GM18951 (cell line): Measurements from ENCODE around the gene MSMB.
"Not testable (repeated sequence)": the region's sequence is repeated elsewhere in the genome, so short reads cannot be mapped to it uniquely, and the experiment has no call there.

Experiments
- POLR2A ChIP-seq: IDR thresholded peaks from 4 replicates; pipeline ENCODE4 v1.6.1; 2011; ENCODE audit warnings: mild to moderate bottlenecking; ENCODE audit not compliant: insufficient read length, insufficient read depth; ENCODE audit errors: extremely low read depth
- in situ Hi-C: fragments of 300-500 bp; cut with MboI; formaldehyde crosslinking; loops from one replicate; pipeline ENCODE4 v1.12.0; 2022; ENCODE audit warnings: low sequenced_read_pairs, mixed read lengths, inconsistent platforms; ENCODE audit not compliant: unreplicated experiment

The MSMB gene, protein sequence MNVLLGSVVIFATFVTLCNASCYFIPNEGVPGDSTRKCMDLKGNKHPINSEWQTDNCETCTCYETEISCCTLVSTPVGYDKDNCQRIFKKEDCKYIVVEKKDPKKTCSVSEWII

GRCh38 chr10:46046261-46046660 lies at the start of gene MSMB:
TSS of gene MSMB (minus strand) at chr10:46046269. CDS start at chr10:46046237, 32 bp downstream.
- in situ Hi-C loops, result no loop called here
- TF ChIP-seq POLR2A, result no peak

DNA sequence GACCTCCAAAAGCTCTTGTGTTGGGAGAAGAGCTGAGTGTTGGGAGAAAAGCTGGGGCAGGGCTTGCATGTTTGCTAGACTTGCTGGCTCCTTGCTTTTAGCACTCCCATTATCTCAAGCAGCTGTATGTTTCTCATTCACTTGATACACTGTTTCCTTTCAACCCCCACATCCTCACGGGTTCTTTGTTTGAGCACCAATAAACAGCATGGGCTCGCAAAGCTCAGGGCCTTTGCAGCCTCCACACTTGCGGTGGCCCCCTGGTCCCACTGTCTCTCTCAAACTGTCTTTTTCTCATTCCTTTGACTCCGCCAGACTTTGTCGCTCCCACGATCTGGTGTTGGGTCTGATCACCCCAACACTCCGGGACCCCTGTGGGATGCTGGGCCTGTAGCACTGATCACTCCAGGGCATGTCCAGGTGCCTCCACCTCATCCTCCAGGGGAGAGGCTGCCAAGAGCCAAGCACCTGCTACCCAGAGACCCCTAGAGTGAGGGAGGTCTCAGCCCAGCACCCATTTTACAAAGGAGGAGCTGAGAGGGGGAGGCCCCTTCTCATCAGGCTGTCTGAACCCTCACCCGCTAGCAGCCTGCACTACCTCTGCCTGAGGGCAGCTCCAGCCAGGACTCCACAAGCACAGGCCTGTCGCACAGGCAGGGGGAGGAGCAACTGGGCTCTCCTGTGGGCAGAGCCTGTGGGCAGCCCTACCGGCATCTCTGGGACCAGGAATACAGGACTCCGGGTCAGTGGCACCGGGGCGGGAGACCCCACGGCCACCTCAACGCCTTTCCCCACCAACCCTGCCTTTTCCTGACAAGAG lies 49.1 kb upstream of the MSMB start:
- TF ChIP-seq POLR2A, result no peak
- in situ Hi-C loops, result no loop called here

DNA sequence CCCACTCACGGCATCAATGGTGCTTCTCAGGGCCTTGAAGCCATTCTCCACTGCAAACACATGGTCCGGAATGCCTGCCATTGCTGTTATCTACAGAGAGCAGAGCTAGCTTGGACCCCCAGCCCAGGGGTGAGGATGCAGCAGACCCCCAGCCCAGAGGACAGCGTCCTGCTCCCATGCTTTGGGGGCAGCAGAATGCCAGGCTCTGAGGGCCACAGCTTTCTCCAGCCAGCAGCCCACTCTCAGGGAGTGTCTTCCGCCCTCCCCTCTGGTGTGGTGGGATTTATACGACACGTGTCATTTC lies 48.1 kb upstream of the MSMB start:
- in situ Hi-C loops, result no loop called here
- TF ChIP-seq POLR2A, result no peak

DNA sequence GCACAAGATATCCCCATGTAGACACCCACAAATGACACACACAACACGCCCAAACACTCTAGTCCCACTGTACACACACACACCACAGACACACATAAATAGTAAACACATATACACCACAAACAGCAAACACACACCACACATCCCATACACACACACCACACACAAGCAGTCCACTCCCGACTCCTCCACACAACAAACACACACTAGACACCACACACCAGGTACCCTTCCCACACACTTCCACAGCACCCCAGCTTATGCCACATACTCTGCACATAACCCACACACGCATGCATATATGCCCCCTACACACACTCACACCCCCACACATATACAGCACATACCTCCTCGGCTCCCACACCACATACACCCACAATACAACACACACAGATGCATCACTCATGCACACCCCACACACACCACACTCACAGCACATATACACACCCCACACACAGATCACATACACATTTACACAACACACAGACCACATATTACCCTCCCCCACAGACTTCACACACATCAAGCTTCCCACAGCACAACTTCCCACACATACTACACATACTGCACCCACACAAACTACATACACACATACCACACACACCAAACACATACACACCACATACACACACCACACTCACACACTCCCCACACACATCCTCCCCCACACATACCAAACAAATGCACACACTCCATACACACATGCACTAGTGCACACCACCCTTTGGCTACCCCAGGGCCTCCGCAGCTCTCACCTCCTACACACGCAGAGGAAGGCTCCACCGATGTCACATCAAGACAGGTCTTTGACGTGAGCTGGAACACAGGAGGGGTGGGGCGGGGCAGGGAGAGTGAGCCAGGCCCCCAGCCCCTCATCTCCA lies 47.5 kb upstream of the MSMB start:
- in situ Hi-C loops, result not testable (repeated sequence)

GRCh38 chr10:46092524-46093081 lies 46.5 kb upstream of the MSMB start:
- TF ChIP-seq POLR2A, result no peak
- in situ Hi-C loops, result no loop called here

- in situ Hi-C loops, result no loop called here
- TF ChIP-seq POLR2A, result no peak
These were observed 45.9 kb upstream of the MSMB start for GRCh38 chr10:46091828-46092523.

DNA sequence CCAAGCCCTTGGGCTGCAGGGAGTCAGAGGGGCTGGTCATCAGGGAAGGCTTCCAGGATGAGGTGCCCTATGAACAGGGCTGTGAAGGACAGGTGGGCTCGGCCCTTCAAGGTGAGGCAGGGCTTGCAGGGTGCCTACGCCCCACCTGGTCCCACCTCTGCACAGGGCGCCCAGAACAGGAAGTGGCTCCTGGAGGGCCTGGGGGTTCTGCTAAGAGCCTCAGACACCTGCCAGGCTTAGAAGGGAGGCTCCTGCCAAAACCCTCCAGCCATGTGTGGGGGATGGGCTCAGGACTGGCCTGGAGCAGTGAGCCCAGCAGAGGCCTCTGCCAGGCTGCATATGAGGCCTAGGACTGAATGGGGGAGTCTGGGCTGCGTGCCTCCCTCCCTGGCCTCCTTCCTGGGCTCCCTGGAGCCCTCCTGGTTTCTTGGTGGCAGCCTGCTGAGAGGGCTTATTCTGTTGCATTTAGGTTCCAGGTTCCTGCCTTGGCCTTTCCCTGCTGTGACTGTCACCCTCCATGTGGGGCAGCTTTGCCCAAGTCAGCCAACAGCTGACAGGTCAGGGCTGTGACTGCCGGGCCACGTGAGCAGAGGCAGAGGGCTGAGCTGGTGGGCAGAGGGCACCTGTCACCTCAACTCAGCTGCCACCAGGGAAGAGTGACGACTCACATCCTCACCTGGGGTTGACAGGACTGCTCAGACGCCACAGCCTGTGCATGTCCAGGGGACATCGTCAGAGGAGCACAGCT lies 45.2 kb upstream of the MSMB start:
- in situ Hi-C loops, result no loop called here
- TF ChIP-seq POLR2A, result no peak

- no peak for TF ChIP-seq POLR2A
- in situ Hi-C loops, result no loop called here
These were observed 44.3 kb upstream of the MSMB start for GRCh38 chr10:46090258-46090812.

DNA sequence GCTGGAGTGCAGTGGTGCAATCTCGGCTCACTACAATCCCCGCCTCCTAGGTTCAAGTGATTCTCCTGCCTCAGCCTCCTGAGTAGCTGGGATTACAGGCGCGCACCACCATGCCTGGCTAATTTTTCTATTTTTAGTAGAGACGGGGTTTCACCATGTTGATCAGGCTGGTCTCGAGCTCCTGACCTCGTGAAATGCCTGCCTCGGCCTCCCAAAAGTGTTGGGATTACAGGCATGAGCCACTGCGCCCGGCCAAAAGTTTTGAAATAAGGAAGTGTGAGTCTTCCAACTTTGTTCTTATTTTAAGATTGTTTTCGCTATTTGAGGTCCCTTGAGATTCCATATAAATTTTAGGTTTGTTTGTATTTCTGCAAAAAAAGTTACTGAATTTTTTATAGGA lies 41.3 kb upstream of the MSMB start:
- in situ Hi-C loops, result not testable (repeated sequence)

GRCh38 chr10:46084321-46085165 lies 38.5 kb upstream of the MSMB start:
- no peak for TF ChIP-seq POLR2A
- in situ Hi-C loops, result no loop called here

- TF ChIP-seq POLR2A, result no peak
- in situ Hi-C loops, result no loop called here
These were observed 34.8 kb upstream of the MSMB start for GRCh38 chr10:46080886-46081285.
